ENCODE data around the gene BTF3L4. TPM values are rescaled to one million over a fixed set of nuclear protein-coding genes. Genes with fewer than 3 reads are reported as not detected.

Gene BTF3L4
- total RNA-seq, result 35.0 and 44.9 TPM in 2 replicates

GRCh38 chr1:52056163-52056936 lies at the start of gene BTF3L4:
TSS of gene BTF3L4 (plus strand) at chr1:52056295. CDS start at chr1:52059848, 3,553 bp downstream.

GRCh38 chr1:52033190-52034049 lies 22.7 kb upstream of the BTF3L4 start, which contains the start of gene KTI12:
TSS of gene KTI12 (minus strand) at chr1:52033810. CDS start at chr1:52033761, 49 bp downstream.

GRCh38 chr1:52055066-52055865 lies 829 bp upstream of the BTF3L4 start, which contains the start of gene TXNDC12:
TSS of gene TXNDC12 (minus strand) at chr1:52055191. CDS start at chr1:52055096, 95 bp downstream.

Other genes with a start within 250 kb of the BTF3L4 start
- 81.5 and 82.1 TPM in 2 replicates for gene NRDC, start 177.6 kb upstream of the BTF3L4 start, total RNA-seq
- gene RAB3B, start 65.6 kb upstream of the BTF3L4 start, total RNA-seq, result 5.2 and 7.0 TPM in 2 replicates
- gene KTI12, start 22.5 kb upstream of the BTF3L4 start, total RNA-seq, result 7.4 and 9.9 TPM in 2 replicates
- gene TXNDC12, start 1.1 kb upstream of the BTF3L4 start, total RNA-seq, result 39.5 and 41.0 TPM in 2 replicates
- gene ZFYVE9, start 85.8 kb downstream of the BTF3L4 start, total RNA-seq, result 28.6 and 36.7 TPM in 2 replicates

Data from smooth muscle cell of bladder (primary cell).